ENCODE data around the gene GDPD1.

DNA sequence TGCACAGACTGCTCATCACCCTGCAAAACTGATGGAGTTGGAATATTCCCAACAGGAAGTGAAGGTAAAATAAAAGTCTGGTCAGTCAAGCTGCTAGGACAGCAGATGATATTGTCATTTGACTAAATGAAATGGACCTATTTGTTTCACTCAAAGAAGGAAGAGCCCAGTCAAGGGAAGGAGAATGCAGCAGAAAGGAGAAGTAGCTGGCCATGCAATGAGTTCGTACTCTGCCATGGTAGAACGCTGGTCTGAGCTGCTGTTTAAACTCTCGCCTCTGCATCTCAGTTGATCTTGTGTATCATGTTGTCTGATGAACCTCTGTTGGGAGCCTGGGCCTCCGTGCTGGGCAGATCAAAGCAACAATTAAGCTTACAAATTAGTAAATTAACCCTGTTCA lies 95.6 kb downstream of the GDPD1 start:
- TF ChIP-seq, protein P1, sequence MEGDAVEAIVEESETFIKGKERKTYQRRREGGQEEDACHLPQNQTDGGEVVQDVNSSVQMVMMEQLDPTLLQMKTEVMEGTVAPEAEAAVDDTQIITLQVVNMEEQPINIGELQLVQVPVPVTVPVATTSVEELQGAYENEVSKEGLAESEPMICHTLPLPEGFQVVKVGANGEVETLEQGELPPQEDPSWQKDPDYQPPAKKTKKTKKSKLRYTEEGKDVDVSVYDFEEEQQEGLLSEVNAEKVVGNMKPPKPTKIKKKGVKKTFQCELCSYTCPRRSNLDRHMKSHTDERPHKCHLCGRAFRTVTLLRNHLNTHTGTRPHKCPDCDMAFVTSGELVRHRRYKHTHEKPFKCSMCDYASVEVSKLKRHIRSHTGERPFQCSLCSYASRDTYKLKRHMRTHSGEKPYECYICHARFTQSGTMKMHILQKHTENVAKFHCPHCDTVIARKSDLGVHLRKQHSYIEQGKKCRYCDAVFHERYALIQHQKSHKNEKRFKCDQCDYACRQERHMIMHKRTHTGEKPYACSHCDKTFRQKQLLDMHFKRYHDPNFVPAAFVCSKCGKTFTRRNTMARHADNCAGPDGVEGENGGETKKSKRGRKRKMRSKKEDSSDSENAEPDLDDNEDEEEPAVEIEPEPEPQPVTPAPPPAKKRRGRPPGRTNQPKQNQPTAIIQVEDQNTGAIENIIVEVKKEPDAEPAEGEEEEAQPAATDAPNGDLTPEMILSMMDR (conservative IDR thresholded peaks at IDR 0.05): no peak
- no peak for TF ChIP-seq EZH2 (IDR thresholded peaks at IDR 0.05; ENCODE audit: low read depth)
